HepG2 (cell line): Measurements from ENCODE around the gene AGT. TPM values are rescaled to one million over a fixed set of nuclear protein-coding genes. Genes with fewer than 3 reads are reported as not detected.
A peak's percentile ranks its signal among the peaks of the same experiment; 100 is the strongest.

Experiments used
- CREM ChIP-seq, 2 experiments: sonication (generic) in 1 of 2; formaldehyde crosslinking in 1 of 2; IDR thresholded peaks; 2 replicates each; pipeline versions ENCODE4 v1.4.0 to v1.6.1; 2016 to 2020; ENCODE audit warnings: antibody characterized with exemption in 1 of 2, mild to moderate bottlenecking in 1 of 2, missing genetic modification reagents in 1 of 2
- DDIT3 ChIP-seq: sonication (generic); formaldehyde crosslinking; IDR thresholded peaks from 2 replicates; pipeline ENCODE4 v1.4.0; 2020; ENCODE audit warnings: mild to moderate bottlenecking, missing genetic modification reagents
- FOXP1 ChIP-seq, 2 experiments: fragments of 450-650 bp in 1 of 2; IDR thresholded peaks; 2 replicates each; pipeline ENCODE4 v1.6.1; 2017 to 2018; ENCODE audit warnings: antibody characterized with exemption in 1 of 2
- GLI4 ChIP-seq: sonication (generic); formaldehyde crosslinking; IDR thresholded peaks from 2 replicates; pipeline ENCODE4 v1.5.1; 2020; ENCODE audit warnings: missing genetic modification reagents, mild to moderate bottlenecking, moderate library complexity, borderline replicate concordance
- HMG20A ChIP-seq: IDR thresholded peaks from 2 replicates; pipeline ENCODE4 v1.6.1; 2016; ENCODE audit warnings: borderline replicate concordance
- IRF1 ChIP-seq: sonication (generic); formaldehyde crosslinking; IDR thresholded peaks from 2 replicates; pipeline ENCODE4 v1.4.0; 2020; ENCODE audit warnings: low read depth, mild to moderate bottlenecking, missing genetic modification reagents
- KAT8 ChIP-seq: IDR thresholded peaks from 2 replicates; pipeline ENCODE4 v1.6.1; 2016; ENCODE audit warnings: missing genetic modification reagents, missing compliant biosample characterization
- MAFK ChIP-seq, 2 experiments: IDR thresholded peaks in 1 of 2; conservative IDR thresholded peaks in 1 of 2; 2 replicates each; pipeline ENCODE4 v1.6.1; 2011; ENCODE audit warnings: improper control_type of control experiment in 2 of 2, low read length in 2 of 2
- MEIS1 ChIP-seq: sonication (generic); formaldehyde crosslinking; IDR thresholded peaks from 2 replicates; pipeline ENCODE4 v1.9.0; 2021; ENCODE audit warnings: mild to moderate bottlenecking, missing genetic modification reagents, moderate library complexity, borderline replicate concordance
- NR2F1 ChIP-seq, 2 experiments: fragments of 450-650 bp in 1 of 2; formaldehyde crosslinking in 1 of 2; IDR thresholded peaks; 2 replicates each; pipeline versions ENCODE4 v1.5.0 to v1.6.1; 2016 to 2020; ENCODE audit warnings: mild to moderate bottlenecking in 1 of 2, missing compliant biosample characterization in 1 of 2, missing genetic modification reagents in 1 of 2, moderate library complexity in 1 of 2
- PHF8 ChIP-seq: sonication (generic); formaldehyde crosslinking; IDR thresholded peaks from 2 replicates; pipeline ENCODE4 v1.5.0; 2020; ENCODE audit warnings: missing genetic modification reagents
- POLR2G ChIP-seq: fragments of 200-400 bp; formaldehyde crosslinking; IDR thresholded peaks from 2 replicates; pipeline ENCODE4 v1.6.1; 2018; ENCODE audit warnings: mild to moderate bottlenecking, low read depth, low read length, moderate library complexity
- SIX4 ChIP-seq: sonication (generic); formaldehyde crosslinking; IDR thresholded peaks from 2 replicates; pipeline ENCODE4 v1.4.0; 2020; ENCODE audit warnings: missing genetic modification reagents
- SOX6 ChIP-seq, 2 experiments: fragments of 450-650 bp in 1 of 2; sonication (generic) in 1 of 2; formaldehyde crosslinking in 1 of 2; IDR thresholded peaks; 2 replicates each; pipeline versions ENCODE4 v1.4.0 to v1.6.1; 2017 to 2020; ENCODE audit warnings: antibody characterized with exemption in 1 of 2, mild to moderate bottlenecking in 1 of 2, missing genetic modification reagents in 1 of 2
- TCF7 ChIP-seq: sonication (generic); IDR thresholded peaks from 2 replicates; pipeline ENCODE4 v1.6.1; 2016; ENCODE audit warnings: antibody characterized with exemption, low read depth
- THAP11 ChIP-seq: IDR thresholded peaks from 2 replicates; pipeline ENCODE4 v1.6.1; 2016; ENCODE audit warnings: missing biosample characterization, missing genetic modification reagents
- TP53 ChIP-seq: sonication (generic); formaldehyde crosslinking; conservative IDR thresholded peaks from 2 replicates; pipeline ENCODE4 v1.4.0; 2020; ENCODE audit warnings: missing genetic modification reagents
- ZNF230 ChIP-seq: sonication (generic); formaldehyde crosslinking; IDR thresholded peaks from 2 replicates; pipeline ENCODE4 v1.4.0; 2020; ENCODE audit warnings: mild to moderate bottlenecking, missing genetic modification reagents
- ZNF362 ChIP-seq: sonication (generic); formaldehyde crosslinking; IDR thresholded peaks from 2 replicates; pipeline ENCODE4 v1.4.0; 2020; ENCODE audit warnings: missing genetic modification reagents, mild to moderate bottlenecking, borderline replicate concordance
- ZNF382 ChIP-seq: sonication (generic); formaldehyde crosslinking; IDR thresholded peaks from 2 replicates; pipeline ENCODE4 v1.5.0; 2020; ENCODE audit warnings: missing genetic modification reagents, mild to moderate bottlenecking, borderline replicate concordance
- ZNF510 ChIP-seq: sonication (generic); formaldehyde crosslinking; IDR thresholded peaks from 2 replicates; pipeline ENCODE4 v1.4.0; 2020; ENCODE audit warnings: low read depth, mild to moderate bottlenecking, missing genetic modification reagents
- ZNF562 ChIP-seq: sonication (generic); formaldehyde crosslinking; IDR thresholded peaks from 2 replicates; pipeline ENCODE4 v1.8.0; 2022; ENCODE audit warnings: missing genetic modification reagents, borderline replicate concordance
- polyA plus RNA-seq, 8 experiments: library from polyadenylated mRNA; depleted of rRNA in 3 of 8; stranded (reverse) in 7 of 8; unstranded in 1 of 8; fragments of >200 nt; fragmentation: Illumina TruSeq in 4 of 8; extraction: Trizol in 4 of 8; gene quantifications; 2 replicates each; pipeline versions ENCODE4 v1.2.1 to v1.2.3, GENCODE V29; 2011 to 2016; ENCODE audit warnings: low read depth in 4 of 8, missing spikeins in 1 of 8, mixed read lengths in 1 of 8; ENCODE audit not compliant: insufficient read depth in 1 of 8
- total RNA-seq, 5 experiments: library from RNA; depleted of rRNA; stranded (reverse); fragments of >200 nt; fragmentation: Illumina TruSeq; extraction: Trizol; gene quantifications; 2 replicates each; pipeline ENCODE4 v1.2.3, GENCODE V29; 2016; ENCODE audit warnings: low read depth in 1 of 5
- TF ChIP-seq, protein P1 (sequence below): IDR thresholded peaks from 2 replicates; pipeline ENCODE4 v1.6.1; 2012; ENCODE audit warnings: low read depth, low read length, improper control_type of control experiment
- TF ChIP-seq, protein P2 (sequence below): sonication (generic); formaldehyde crosslinking; IDR thresholded peaks from 2 replicates; pipeline ENCODE4 v1.8.0; 2022; ENCODE audit warnings: missing genetic modification reagents, mild to moderate bottlenecking, inconsistent platforms, borderline replicate concordance

AGT gene
- total and polyA plus RNA-seq, 2 of the 13 experiments (the other 11 are each of a cell fraction or from before 2014, with no cell fraction given) = 892 to 2,071 TPM

DNA sequence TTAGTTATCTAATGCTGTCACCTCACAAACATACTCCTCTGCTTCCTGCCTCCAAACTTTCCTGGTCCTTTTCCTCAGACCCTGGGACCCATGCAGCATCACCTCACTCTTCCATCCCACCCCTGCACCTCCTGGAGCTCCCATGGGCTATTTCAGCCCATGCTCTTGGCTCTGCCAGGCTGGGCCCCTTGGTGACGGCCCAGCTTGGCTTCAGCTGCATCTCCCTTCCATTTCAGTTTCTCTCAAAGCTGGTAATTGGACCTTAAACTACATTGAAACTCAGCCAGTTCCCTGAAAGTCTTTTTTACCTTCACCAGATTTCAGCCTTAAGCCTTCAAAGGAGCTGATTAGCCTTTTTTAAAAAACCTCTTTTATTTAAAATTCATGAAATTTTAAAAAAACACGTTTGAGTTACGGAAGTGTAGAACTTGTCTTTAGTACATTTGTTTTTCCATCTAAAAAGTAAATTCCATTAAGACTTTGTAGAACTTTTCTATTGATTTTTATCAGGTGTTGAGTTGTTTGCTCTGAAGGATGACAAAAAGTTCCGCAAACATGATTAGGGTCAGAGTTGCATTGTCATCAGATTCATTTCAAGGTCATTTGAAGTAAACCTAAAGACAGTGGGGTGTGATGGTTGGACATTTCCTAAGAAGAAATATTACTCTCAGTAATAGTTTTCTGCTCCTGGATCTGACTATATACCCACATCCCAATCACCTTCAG, 33.5 kb downstream of the AGT start (continued):
- no peak for TF ChIP-seq IRF1 (CRISPR knock-in tag)
- no peak for TF ChIP-seq GLI4 (CRISPR knock-in tag)
- no peak for TF ChIP-seq ZNF230 (CRISPR knock-in tag)
- peak; percentile 48 for TF ChIP-seq TCF7
- no peak for TF ChIP-seq TP53 (CRISPR knock-in tag)
- peak; percentile 58; the same call in 1 of the 2 replicates for TF ChIP-seq SIX4 (CRISPR knock-in tag)
- no peak for TF ChIP-seq POLR2G
- TF ChIP-seq PHF8 (CRISPR knock-in tag) = 0 out of 2 replicates have a peak, but pooled peaks have one; percentile 20
- no peak for TF ChIP-seq FOXP1 (IDR thresholded peaks at IDR 0.05)
- peak; percentile 73; the same call in 1 of the 2 replicates for TF ChIP-seq FOXP1 (CRISPR knock-in tag; IDR thresholded peaks at IDR 0.05)
- TF ChIP-seq, protein P1, sequence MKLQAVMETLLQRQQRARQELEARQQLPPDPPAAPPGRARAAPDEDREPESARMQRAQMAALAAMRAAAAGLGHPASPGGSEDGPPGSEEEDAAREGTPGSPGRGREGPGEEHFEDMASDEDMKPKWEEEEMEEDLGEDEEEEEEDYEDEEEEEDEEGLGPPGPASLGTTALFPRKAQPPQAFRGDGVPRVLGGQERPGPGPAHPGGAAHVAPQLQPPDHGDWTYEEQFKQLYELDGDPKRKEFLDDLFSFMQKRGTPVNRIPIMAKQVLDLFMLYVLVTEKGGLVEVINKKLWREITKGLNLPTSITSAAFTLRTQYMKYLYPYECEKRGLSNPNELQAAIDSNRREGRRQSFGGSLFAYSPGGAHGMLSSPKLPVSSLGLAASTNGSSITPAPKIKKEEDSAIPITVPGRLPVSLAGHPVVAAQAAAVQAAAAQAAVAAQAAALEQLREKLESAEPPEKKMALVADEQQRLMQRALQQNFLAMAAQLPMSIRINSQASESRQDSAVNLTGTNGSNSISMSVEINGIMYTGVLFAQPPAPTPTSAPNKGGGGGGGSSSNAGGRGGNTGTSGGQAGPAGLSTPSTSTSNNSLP = peak; percentile 77
- TF ChIP-seq, protein P2, sequence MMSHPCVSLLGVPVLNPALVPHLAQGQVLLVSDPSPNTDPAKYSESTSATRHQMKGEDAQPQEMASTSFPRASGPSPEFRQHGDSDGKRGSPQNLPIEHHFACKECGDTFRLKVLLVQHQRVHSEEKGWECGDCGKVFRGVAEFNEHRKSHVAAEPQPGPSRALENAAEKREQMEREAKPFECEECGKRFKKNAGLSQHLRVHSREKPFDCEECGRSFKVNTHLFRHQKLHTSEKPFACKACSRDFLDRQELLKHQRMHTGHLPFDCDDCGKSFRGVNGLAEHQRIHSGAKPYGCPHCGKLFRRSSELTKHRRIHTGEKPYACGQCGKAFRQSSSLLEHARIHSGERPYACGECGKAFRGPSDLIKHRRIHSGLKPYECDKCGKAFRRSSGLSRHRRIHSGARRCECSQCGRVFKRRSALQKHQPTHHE (CRISPR knock-in tag) = no peak
- peak; percentile 71; the same call in 1 of the 2 replicates for TF ChIP-seq HMG20A (CRISPR knock-in tag)
- no peak for TF ChIP-seq ZNF382 (CRISPR knock-in tag)
- TF ChIP-seq NR2F1 (CRISPR knock-in tag; IDR thresholded peaks at IDR 0.05) = no peak
- TF ChIP-seq CREM (IDR thresholded peaks at IDR 0.05) = peak; percentile 71; the same call in 1 of the 2 replicates
- TF ChIP-seq CREM (CRISPR knock-in tag; IDR thresholded peaks at IDR 0.05) = no peak
- peak; percentile 89 to 93 for TF ChIP-seq MAFK (conservative IDR thresholded peaks at IDR 0.05 in 1 of 2, IDR thresholded peaks at IDR 0.05 in 1 of 2; ENCODE audit: low read length in 2 of 2)
- TF ChIP-seq KAT8 (CRISPR knock-in tag) = 0 out of 2 replicates have a peak, but pooled peaks have one; percentile 23
- TF ChIP-seq THAP11 (CRISPR knock-in tag) = peak; percentile 52; the same call in 1 of the 2 replicates
- TF ChIP-seq DDIT3 = no peak
- TF ChIP-seq ZNF510 (CRISPR knock-in tag) = no peak
- TF ChIP-seq ZNF362 (CRISPR knock-in tag) = 0 out of 2 replicates have a peak, but pooled peaks have one; percentile 23
- no peak for TF ChIP-seq ZNF562
- 0 out of 2 replicates have a peak, but pooled peaks have one; percentile 33 for TF ChIP-seq MEIS1 (CRISPR knock-in tag)
- TF ChIP-seq SOX6 (IDR thresholded peaks at IDR 0.05) = no peak
- peak; percentile 95 for TF ChIP-seq SOX6 (CRISPR knock-in tag; IDR thresholded peaks at IDR 0.05)
